ENCODE results near the gene ZFHX3. TPM values are rescaled to one million over a fixed set of nuclear protein-coding genes. Genes with fewer than 3 reads are reported as not detected.
A peak's percentile ranks its signal among the peaks of the same experiment; 100 is the strongest.
"Not testable (repeated sequence)": the region's sequence is repeated elsewhere in the genome, so short reads cannot be mapped to it uniquely, and the experiment has no call there.

The ZFHX3 gene
- total RNA-seq, 2 donors from 2014 or later = 0.21 to 0.22 TPM

DNA sequence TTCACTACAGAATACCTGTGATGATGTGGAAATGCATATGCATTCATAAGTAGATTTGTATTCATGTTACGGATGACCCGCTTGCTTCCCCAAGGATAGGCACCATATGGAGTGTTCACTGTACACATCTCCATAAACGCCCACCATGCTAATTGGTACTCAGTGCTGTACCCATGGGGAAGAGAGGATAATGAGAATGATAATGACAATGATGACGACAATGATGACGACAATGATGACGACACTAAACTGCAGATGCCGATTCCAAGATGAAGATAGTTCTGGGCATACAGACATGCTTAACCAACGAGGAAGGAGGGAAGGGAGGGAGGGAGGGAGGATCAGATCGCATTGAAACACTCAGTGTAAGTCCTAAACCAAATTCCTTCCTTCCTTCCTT, 26.5 kb upstream of the ZFHX3 start:
- Mint-ChIP-seq H3K27me3 (peaks cover 23% of the 10 kb centered on the region), H3K27ac (no peak overlapping the region), H3K36me3 (ENCODE audit: low read depth) (no peaks in the 10 kb centered on the region), H3K4me3 (no peak overlapping the region), H3K9me3 (no peaks in the 10 kb centered on the region), H3K4me1 (peaks cover 6% of the 10 kb centered on the region)
- ATAC-seq (replicated peaks) = no peak

DNA sequence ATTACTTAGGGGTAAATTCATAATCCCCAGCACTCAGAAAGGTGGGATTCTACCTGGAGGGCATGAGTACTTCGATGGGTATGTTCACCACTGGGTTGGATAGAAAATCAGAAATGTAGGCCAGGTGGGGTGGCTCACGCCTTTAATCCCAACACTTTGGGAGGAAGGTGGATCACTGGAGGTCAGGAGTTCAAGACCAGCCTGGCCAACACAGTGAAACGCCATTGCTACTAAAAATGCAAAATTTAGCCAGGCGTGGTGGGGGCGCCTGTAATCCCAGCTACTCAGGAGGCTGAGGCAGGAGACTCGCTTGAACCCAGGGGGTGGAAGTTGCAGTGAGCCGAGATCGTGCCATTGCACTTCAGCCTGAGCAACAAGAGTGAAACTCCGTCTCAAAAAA, 24.1 kb upstream of the ZFHX3 start:
- H3K4me1 Mint-ChIP-seq; H3K36me3 Mint-ChIP-seq (ENCODE audit: low read depth); H3K4me3 Mint-ChIP-seq; H3K27ac Mint-ChIP-seq; H3K9me3 Mint-ChIP-seq; ATAC-seq (replicated peaks): not testable (repeated sequence)
- peaks cover 31% of the 10 kb centered on the region for H3K27me3 Mint-ChIP-seq

DNA sequence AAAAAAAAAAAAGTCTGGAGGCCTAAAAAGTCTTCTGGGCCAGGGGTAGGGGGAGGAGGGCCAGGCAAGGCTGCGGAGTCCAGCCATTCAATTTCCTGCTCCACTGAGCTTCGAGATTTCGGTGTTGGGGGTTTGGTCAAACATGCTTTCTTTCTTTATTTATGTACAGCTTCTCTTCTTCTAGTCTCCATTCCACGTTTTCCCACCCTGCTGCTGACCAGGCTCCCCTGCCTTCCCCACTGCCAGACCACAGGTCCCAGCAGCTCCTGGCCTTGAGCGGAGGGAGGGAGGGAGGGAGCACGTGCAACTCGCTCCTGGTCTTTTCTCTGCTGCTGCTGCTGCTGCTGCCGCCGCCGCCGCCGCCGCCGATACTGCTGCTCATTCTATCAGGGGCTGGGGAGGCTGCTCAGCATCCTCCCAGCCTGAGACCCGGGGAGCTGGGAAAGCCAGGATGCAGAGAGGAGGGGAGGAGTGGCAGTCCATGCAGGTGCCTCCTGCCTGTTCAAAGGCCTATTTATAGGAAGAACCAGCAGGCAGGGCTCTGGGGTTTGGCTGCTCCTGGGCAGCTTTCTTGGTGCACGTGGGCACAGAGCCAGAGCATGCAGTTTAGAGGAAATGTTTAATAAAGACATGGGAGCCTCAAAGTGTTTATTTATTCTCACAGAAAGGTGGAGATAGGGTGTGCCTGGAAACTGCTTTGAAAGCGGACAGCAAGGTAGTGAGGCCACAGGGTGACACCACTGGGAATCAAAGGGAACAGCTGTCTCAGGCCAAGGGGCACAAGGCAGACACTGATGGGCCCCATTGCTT, 23.4 kb upstream of the ZFHX3 start:
- Mint-ChIP-seq H3K4me1 (peaks cover 6% of the 10 kb centered on the region), H3K27me3 (peaks cover 31% of the 10 kb centered on the region), H3K36me3 (ENCODE audit: low read depth) (no peaks in the 10 kb centered on the region), H3K9me3 (no peaks in the 10 kb centered on the region), H3K4me3 (peak overlapping the region; percentile 40), H3K27ac (no peak overlapping the region)
- no peak for ATAC-seq (replicated peaks)

DNA sequence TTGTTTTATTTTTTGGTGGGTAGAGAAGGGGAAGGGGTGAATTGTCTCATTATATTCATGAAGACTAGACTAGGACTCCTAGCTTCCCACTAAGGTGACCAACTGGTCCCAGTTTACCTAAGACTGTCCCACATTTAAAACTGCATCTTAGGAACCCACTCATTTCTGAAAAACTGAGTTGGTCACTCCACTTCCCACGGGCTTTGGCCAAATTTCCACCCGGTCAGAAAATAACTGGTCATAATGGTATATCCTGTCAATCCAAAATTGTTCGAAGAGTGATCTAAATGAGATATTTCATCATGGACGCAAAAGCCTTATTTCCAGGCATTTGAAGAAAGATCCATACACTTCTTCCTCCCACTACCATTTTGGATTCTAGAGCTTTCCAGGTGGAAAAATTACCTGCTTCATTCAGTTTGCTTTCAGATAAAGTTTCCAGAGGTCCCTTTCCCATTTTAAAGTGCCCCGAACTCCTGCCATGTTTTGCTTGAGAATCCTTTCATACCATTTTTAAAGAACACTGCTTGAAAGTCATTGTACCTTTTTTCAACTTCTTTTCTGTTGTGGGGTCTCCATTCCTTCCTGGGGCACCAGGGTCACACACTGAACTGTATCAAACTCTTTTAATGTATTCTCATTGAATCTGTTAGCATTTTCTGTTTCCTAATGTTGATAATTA, 21.8 kb upstream of the ZFHX3 start:
- ATAC-seq (replicated peaks) = no peak
- peaks cover 6% of the 10 kb centered on the region for H3K4me1 Mint-ChIP-seq
- H3K36me3 Mint-ChIP-seq (ENCODE audit: low read depth) = no peaks in the 10 kb centered on the region
- no peak overlapping the region for H3K4me3 Mint-ChIP-seq
- H3K27ac Mint-ChIP-seq = no peak overlapping the region
- H3K27me3 Mint-ChIP-seq = peaks cover 36% of the 10 kb centered on the region
- H3K9me3 Mint-ChIP-seq = no peaks in the 10 kb centered on the region

DNA sequence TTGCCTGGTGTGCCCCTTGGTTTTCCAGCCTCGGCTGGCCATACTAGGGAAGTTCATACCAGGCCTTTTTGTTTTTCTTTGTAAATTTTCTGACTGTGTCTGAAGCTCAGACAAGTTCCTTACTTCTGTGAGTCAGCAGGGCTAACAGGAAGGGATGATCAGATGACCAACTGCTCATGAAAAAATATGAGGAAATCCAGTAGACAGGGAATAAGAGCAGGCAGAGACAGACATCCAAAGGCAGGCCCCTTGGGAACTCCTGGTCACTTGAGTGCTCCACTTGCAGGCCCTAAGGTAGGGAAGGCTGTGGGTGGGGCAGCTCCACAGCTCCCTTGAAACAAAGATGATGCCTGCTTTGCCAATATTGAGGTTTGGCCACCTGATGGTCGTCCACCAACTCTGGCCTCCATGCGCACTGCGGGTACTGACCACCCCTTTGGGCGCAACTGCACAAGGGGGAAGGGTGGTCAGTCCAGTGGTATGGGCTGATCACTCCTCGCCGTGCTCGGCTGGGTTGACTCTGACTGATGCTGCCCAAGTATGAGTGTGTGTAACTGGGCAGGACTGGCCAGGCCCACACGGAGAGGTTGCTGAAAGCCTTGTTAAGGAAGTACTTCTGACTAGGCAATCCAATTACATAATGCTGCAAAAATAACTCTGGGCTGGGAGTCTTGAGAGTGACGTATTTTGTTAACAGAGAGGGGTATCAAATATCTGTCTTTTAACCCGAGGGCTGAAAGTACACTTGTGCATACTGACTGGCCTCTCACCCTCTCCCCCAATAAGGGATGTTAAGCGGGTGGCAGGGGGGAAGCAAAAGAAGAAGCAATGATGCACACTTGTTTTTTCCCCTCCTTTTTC, 20.8 kb upstream of the ZFHX3 start:
- H3K36me3 Mint-ChIP-seq (ENCODE audit: low read depth) = no peaks in the 10 kb centered on the region
- no peak overlapping the region for H3K4me3 Mint-ChIP-seq
- no peak overlapping the region for H3K27ac Mint-ChIP-seq
- ATAC-seq (replicated peaks) = no peak
- peaks cover 6% of the 10 kb centered on the region for H3K4me1 Mint-ChIP-seq
- H3K9me3 Mint-ChIP-seq = no peaks in the 10 kb centered on the region
- H3K27me3 Mint-ChIP-seq = peaks cover 33% of the 10 kb centered on the region

DNA sequence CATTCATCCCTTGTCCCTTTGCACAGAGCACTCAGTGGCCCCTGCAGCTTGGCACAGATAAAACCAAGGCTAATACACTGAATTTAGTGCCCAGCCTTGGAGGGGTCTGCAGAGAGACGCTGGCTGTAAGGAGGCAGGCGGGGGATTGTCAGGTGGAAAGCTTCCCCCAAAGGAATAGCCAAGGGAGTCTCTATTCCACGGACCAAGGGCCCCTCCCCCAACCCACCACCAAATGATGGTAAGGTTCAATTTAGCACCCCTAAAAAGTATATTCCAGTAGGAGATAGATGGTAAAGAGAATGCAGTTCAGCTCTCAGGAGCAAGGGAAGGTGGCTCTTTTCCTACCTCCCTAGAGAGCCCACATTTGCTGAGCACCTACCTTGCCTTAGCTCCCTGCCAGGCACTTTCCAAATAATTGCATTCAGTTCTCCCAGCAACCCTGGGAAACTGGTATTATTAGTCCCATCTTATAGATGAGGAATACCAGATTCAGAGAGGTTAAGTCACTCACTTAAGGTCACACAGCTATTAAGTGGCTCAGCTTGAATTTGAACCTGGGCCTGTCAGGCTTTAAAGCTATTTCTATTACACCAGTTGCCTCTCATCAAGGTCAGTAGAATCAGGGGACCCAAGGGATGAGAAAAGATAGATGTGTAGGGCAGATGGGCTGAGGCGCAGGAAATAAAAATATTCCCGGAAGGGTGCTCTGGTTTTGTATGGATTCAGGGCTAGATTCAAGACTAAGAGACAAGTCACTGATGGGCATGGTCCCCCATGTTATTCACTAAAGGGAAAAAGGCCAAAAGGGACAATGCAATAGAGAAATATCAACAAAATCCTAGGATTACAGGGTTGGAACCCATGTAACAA, 20.0 kb upstream of the ZFHX3 start:
- no peak for ATAC-seq (replicated peaks)
- Mint-ChIP-seq H3K36me3 (ENCODE audit: low read depth) (no peaks in the 10 kb centered on the region), H3K27me3 (peaks cover 40% of the 10 kb centered on the region), H3K4me3 (no peak overlapping the region), H3K9me3 (no peaks in the 10 kb centered on the region), H3K27ac (no peak overlapping the region), H3K4me1 (peaks cover 6% of the 10 kb centered on the region)

DNA sequence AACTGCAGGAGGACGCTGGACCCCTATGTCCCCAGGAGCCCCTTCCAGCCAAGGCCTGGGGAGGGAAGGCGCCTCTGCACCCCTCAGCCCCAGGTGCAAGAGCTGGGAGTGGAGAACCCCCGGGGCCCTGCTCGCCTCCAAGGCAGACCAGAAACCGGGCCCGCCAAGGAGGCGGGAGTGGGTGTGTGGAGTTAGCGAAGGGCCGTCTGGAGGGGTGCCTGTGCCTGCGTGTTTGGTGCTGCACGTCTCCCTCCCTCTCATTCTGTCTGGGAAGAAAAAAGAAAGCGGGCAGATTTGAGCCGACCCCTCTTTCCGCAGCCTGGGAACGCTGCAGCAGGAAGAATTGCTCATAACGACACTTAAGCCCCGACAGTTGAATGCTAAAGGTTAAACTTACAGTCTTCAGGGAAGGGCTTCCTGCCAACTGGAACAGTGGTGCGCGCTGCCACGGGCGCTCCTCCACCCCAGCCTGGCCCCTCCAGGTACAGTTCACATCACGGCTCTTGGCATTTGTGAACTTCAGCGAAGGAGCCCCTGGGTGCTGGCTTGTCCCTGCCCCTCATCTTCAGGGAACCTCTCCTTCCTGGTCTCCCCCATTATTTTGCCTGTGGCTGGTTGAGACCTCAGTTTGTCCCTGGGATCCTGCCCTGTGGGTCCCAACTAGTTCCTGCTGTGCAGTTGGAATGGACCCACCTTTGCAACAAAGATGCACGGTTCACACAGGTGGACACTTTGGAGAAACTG, 19.2 kb upstream of the ZFHX3 start:
- Mint-ChIP-seq H3K27me3 (peaks cover 46% of the 10 kb centered on the region), H3K27ac (no peak overlapping the region), H3K4me1 (peaks cover 6% of the 10 kb centered on the region), H3K36me3 (ENCODE audit: low read depth) (no peaks in the 10 kb centered on the region), H3K9me3 (no peaks in the 10 kb centered on the region), H3K4me3 (no peak overlapping the region)
- ATAC-seq (replicated peaks) = no peak

DNA sequence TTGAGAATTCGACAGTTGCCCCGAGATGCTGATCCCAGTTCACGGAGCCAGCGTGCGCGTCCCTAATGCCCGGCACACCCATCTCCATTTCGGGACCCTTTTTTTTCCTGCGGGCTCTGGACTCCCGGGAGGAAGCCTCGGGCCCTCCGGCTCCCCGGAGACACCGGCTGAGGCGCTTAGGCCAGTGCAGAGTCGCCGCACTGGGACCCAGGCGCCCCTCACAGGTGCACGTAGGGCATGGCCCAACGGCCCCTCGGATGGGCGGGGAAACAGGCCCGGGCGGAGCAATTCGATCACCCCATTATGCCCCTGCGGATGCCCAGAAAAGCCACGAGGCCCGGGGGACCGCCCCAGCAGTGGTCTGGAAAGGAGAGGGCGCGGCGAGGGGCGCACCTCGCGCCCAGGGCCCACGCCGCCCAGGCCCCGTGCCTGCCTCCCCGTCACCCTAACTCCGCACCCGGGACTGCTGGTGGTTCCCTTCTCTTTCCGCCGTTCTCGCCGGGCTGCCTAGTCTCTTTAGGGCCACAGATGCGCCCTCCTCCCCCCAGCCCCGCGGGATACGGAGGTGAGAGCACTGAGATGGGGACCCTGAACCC, 18.5 kb upstream of the ZFHX3 start:
- H3K9me3 Mint-ChIP-seq = no peaks in the 10 kb centered on the region
- no peaks in the 10 kb centered on the region for H3K36me3 Mint-ChIP-seq (ENCODE audit: low read depth)
- ATAC-seq (replicated peaks) = no peak
- peaks cover 51% of the 10 kb centered on the region for H3K27me3 Mint-ChIP-seq
- H3K27ac Mint-ChIP-seq = no peak overlapping the region
- H3K4me3 Mint-ChIP-seq = no peak overlapping the region
- peaks cover 6% of the 10 kb centered on the region for H3K4me1 Mint-ChIP-seq

DNA sequence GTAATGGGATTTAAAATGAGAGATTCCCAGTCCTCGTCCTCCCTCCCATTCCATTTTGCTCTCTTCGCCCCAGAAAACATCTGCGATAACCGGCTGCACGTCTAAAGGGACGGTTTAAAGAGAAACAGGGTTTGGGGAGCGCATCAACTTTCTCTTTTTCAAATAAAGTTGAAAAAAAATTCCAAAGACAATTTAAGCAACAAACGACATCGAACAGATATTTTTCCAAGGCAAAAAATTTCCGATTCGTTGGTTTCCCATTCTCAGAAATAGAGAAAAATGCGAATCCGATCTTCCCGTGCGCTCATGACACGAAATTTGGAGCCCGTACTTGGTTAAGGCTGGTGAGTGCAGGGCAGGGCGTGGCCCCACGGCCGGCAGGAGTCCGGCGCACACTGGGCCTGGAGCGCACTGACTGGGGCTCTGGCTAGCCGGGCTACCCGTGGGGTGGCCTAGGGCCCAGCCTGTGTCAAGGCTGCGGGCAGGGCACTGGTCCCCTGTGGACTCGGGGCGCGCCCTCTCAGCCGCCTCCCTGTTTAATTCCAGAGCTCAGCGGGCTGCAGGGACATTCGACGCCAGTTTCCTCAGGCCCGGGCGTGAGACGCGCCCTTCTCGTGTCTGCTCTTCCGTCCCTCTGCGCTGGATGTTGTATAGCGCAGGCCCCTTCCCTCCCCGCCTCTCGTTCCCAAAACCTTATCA, 17.9 kb upstream of the ZFHX3 start:
- no peak overlapping the region for H3K27ac Mint-ChIP-seq
- no peak for ATAC-seq (replicated peaks)
- no peaks in the 10 kb centered on the region for H3K9me3 Mint-ChIP-seq
- H3K36me3 Mint-ChIP-seq (ENCODE audit: low read depth) = no peaks in the 10 kb centered on the region
- H3K27me3 Mint-ChIP-seq = peaks cover 48% of the 10 kb centered on the region
- peaks cover 5% of the 10 kb centered on the region for H3K4me1 Mint-ChIP-seq
- H3K4me3 Mint-ChIP-seq = no peak overlapping the region

DNA sequence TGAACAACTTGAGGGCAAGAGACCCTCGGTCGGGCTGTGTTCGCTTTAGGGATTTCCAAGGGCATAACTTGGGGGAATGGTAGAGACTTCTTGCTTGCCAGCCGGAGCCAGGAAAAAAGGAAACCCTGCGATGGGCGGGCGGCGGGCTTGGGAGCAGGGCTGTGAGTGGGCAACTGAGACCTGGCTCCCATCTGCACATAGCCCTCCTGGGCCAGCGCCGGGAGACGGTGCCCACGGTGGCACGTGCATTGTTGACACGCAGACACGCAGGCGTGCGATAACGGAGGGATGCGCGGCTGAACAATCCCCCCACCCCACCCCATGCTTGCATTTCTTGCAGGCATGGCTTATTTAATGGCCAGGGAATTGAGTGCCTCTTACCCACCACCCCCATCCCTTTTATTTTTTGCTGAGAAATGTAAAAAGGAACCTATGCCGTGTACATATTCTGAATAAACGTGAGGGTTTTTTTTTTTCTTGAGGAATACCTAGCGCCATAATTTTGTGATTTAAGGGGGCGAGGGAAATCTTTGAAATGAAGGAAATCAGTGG, 17.1 kb upstream of the ZFHX3 start:
- Mint-ChIP-seq H3K27me3 (peaks cover 46% of the 10 kb centered on the region), H3K4me3 (no peak overlapping the region), H3K4me1 (no peaks in the 10 kb centered on the region), H3K9me3 (no peaks in the 10 kb centered on the region), H3K27ac (no peak overlapping the region), H3K36me3 (ENCODE audit: low read depth) (no peaks in the 10 kb centered on the region)
- no peak for ATAC-seq (replicated peaks)

DNA sequence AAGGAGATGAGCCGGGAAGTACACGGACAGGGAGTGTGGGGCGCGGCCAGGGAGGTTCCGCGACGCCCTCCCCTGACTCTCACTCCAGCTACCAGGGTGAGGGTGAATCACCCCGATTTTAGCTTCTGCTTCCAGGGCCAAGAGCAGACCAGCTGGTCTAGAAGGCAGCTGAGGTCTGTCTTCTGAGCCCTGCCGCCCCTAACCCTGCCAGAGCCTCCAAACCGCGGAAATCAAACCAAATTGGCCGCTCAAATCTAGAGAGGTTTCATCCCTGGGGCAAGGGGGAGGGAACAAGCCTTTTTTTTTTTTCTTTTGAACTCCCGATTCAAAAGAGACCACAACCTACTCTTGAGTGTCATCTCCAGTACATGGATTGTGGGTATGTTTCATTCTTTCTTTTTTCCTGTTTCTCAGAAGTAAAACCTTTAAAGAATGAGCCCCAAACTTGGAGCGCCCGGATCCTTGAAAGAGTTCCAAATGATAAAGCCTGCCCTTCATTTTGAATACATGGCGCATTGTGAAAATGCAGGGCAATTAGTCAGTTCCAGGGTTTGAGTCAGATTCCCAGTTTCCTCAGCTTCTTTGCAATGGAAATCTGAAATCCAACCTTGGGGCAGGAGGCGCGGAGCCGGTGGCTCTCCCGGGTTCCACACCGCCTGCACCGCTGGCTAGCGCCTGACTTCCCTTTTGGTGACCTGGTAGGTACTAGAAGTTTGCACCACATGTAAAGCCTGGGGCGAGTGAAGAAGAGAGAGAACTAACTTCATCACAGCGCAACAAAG, 16.5 kb upstream of the ZFHX3 start:
- peaks cover 48% of the 10 kb centered on the region for H3K27me3 Mint-ChIP-seq
- no peaks in the 10 kb centered on the region for H3K4me1 Mint-ChIP-seq
- H3K4me3 Mint-ChIP-seq = no peak overlapping the region
- H3K36me3 Mint-ChIP-seq (ENCODE audit: low read depth) = no peaks in the 10 kb centered on the region
- no peak overlapping the region for H3K27ac Mint-ChIP-seq
- H3K9me3 Mint-ChIP-seq = no peaks in the 10 kb centered on the region
- ATAC-seq (replicated peaks) = no peak

DNA sequence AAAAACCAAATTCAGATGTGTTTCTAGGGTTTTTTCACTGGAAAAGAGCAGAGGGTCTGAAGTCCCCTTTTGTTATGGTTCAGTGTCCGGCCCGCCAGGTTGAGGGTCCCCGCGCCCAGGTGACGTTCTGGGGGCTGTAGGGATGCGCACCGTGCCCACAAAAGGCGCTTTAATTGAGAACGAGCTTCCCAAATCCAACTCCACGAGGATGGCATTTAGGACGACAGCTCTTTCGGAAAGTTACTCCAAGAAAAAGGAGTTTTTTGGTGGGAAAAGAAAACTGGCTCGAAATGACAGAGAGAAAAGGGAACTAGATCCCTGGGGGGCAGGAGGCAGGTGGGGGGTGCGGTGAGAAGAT, 15.9 kb upstream of the ZFHX3 start:
- H3K36me3 Mint-ChIP-seq (ENCODE audit: low read depth) = no peaks in the 10 kb centered on the region
- H3K4me3 Mint-ChIP-seq = no peak overlapping the region
- peaks cover 50% of the 10 kb centered on the region for H3K27me3 Mint-ChIP-seq

More for the DNA sequence above, 15.9 kb upstream of the ZFHX3 start:
- no peak overlapping the region for H3K27ac Mint-ChIP-seq
- ATAC-seq (replicated peaks) = no peak
- H3K4me1 Mint-ChIP-seq = no peaks in the 10 kb centered on the region
- no peaks in the 10 kb centered on the region for H3K9me3 Mint-ChIP-seq
